Caco-2 (cell line): ENCODE data around the gene ASF1A. TPM values are rescaled to one million over a fixed set of nuclear protein-coding genes. Genes with fewer than 3 reads are reported as not detected.
A peak's percentile ranks its signal among the peaks of the same experiment; 100 is the strongest.

Experiments
- BruUV-seq: library from RNA; stranded (reverse); fragments of 400-500 nt; replicated peaks from 2 replicates; lab custom pipeline; 2021; lab: Mats Ljungman, UMichigan
- CTCF ChIA-PET: fragments of 300-600 bp; sonication (Branson Sonifier 250); formaldehyde crosslinking; loops from one replicate; lab custom pipeline; 2022; ENCODE audit warnings: antibody characterized with exemption; lab: Charles Lee
- POLR2A ChIA-PET: fragments of 300-600 bp; sonication (Branson Sonifier 250); formaldehyde crosslinking; loops from one replicate; lab custom pipeline; 2022; ENCODE audit warnings: antibody characterized with exemption; lab: Charles Lee
- DNase-seq, 2 experiments: peaks; one replicate each; pipeline versions ENCODE4 v3.0.0 to v3.0.0-alpha.2; 2020 to 2022
- H3K27me3 ChIP-seq: replicated peaks from 2 replicates; pipeline ENCODE4 v1.6.0; 2011; ENCODE audit warnings: low read length; ENCODE audit not compliant: control insufficient read depth, insufficient read depth
- H3K36me3 ChIP-seq: 2 replicates; pipeline ENCODE4 v1.5.1; 2011; ENCODE audit warnings: low read length; ENCODE audit not compliant: control insufficient read depth, insufficient read depth
- H3K4me1 ChIP-seq: fragments of 250-450 bp; sonication (Bioruptor Pico); 2 replicates; pipeline ENCODE4 v1.5.1; 2020; ENCODE audit warnings: mild to moderate bottlenecking
- H3K4me3 ChIP-seq: 2 replicates; pipeline ENCODE4 v1.5.1; 2011; ENCODE audit warnings: low read depth, mild to moderate bottlenecking, control low read depth, low read length
- H3K9me3 ChIP-seq: fragments of 250-450 bp; sonication (Bioruptor Pico); 2 replicates; pipeline ENCODE4 v1.5.1; 2020; ENCODE audit warnings: mild to moderate bottlenecking, moderate library complexity
- H3K27ac Mint-ChIP-seq: one replicate; pipeline ENCODE4 v1.8.0; 2022; ENCODE audit warnings: mixed read lengths; ENCODE audit not compliant: unreplicated experiment
- H3K27me3 Mint-ChIP-seq: one replicate; pipeline ENCODE4 v1.8.0; 2022; ENCODE audit warnings: mixed read lengths; ENCODE audit not compliant: insufficient read depth, unreplicated experiment
- H3K36me3 Mint-ChIP-seq: one replicate; pipeline ENCODE4 v1.8.0; 2022; ENCODE audit warnings: mild to moderate bottlenecking, mixed read lengths; ENCODE audit not compliant: insufficient read depth, unreplicated experiment
- H3K4me1 Mint-ChIP-seq: one replicate; pipeline ENCODE4 v1.8.0; 2022; ENCODE audit warnings: low read depth, mixed read lengths; ENCODE audit not compliant: unreplicated experiment
- H3K4me3 Mint-ChIP-seq: one replicate; pipeline ENCODE4 v1.8.0; 2022; ENCODE audit warnings: mild to moderate bottlenecking, moderate library complexity, mixed read lengths; ENCODE audit not compliant: unreplicated experiment
- H3K9me3 Mint-ChIP-seq: one replicate; pipeline ENCODE4 v1.8.0; 2022; ENCODE audit warnings: mixed read lengths; ENCODE audit not compliant: unreplicated experiment
- CTCF ChIP-seq, 2 experiments: fragments of 200-600 bp in 1 of 2; IDR thresholded peaks; 1 replicate in 1 of 2; 2 replicates in 1 of 2; pipeline versions ENCODE4 v1.5.1 to v1.8.0; 2011 to 2022; ENCODE audit warnings: antibody characterized with exemption in 1 of 2, control low read depth in 1 of 2, inconsistent platforms in 1 of 2, low read depth in 1 of 2, low read length in 1 of 2, mild to moderate bottlenecking in 1 of 2, moderate library complexity in 1 of 2; ENCODE audit not compliant: insufficient read depth in 1 of 2, severe bottlenecking in 1 of 2, unreplicated experiment in 1 of 2
- intact Hi-C: fragments of 100-400 bp; cut with micrococcal nuclease; formaldehyde crosslinking; loops from one replicate; pipeline ENCODE4 v1.10.0; 2022; ENCODE audit not compliant: unreplicated experiment
- total RNA-seq: library from RNA; stranded (reverse); gene quantifications from 2 replicates; pipeline ENCODE4 v1.2.3, GENCODE V29; 2022

Gene ASF1A
- total RNA-seq, 1 experiment from 2014 or later, result 21.9 TPM

DNA sequence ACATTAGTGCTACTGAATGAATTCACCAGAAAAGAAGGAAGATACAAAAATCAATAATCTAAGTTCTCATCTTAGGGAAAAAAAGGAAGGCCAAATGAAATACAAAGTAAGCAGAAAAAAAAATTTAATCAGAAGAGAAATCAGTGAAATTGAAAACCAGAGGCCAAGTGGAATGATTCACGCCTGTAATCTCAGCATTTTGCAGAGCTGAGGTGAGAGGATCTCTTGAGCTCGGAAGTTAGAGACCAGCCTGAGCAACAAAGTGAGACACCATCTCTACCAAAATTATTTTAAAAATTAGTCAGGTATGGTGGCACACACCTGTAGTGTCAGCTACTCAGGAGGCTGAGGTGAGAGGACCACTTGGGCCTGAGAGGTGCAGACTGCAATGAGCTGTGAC is 21.2 kb upstream of the ASF1A start:
- POLR2A ChIA-PET, result no interaction called here
- H3K36me3 Mint-ChIP-seq, result no peaks in the 10 kb centered on the region

GRCh38 chr6:118873239-118873638 is 20.7 kb upstream of the ASF1A start:
- H3K9me3 ChIP-seq, result no peaks in the 10 kb centered on the region
- Mint-ChIP-seq H3K4me1 (peaks cover 11% of the 10 kb centered on the region), H3K4me3 (no peak overlapping the region), H3K36me3 (no peaks in the 10 kb centered on the region), H3K27me3 (no peaks in the 10 kb centered on the region), H3K9me3 (peaks cover 12% of the 10 kb centered on the region), H3K27ac (no peak overlapping the region)
- BruUV-seq, result no TSS peak
- intact Hi-C loops, result no loop called here
- POLR2A ChIA-PET, result no interaction called here
- TF ChIP-seq CTCF (IDR thresholded peaks at IDR 0.05; ENCODE audit: insufficient read depth in 1 of 2, low read depth in 1 of 2, low read length in 1 of 2, severe bottlenecking in 1 of 2, unreplicated experiment in 1 of 2), result no peak
- H3K4me3 ChIP-seq, result no peak overlapping the region
- CTCF ChIA-PET, result no interaction called here
- DNase-seq, result no peak
- peaks cover 14% of the 10 kb centered on the region for H3K4me1 ChIP-seq
- H3K27me3 ChIP-seq, result no peaks in the 10 kb centered on the region
- no peaks in the 10 kb centered on the region for H3K36me3 ChIP-seq

More for the DNA sequence above, 21.2 kb upstream of the ASF1A start:
- no peak for DNase-seq
- intact Hi-C loops, result no loop called here
- Mint-ChIP-seq H3K27ac (no peak overlapping the region), H3K27me3 (no peaks in the 10 kb centered on the region), H3K9me3 (peaks cover 12% of the 10 kb centered on the region), H3K4me3 (no peak overlapping the region), H3K4me1 (peaks cover 11% of the 10 kb centered on the region)
- BruUV-seq, result no TSS peak
- Histone ChIP-seq H3K9me3 (no peaks in the 10 kb centered on the region), H3K4me1 (peaks cover 14% of the 10 kb centered on the region), H3K36me3 (no peaks in the 10 kb centered on the region), H3K4me3 (no peak overlapping the region), H3K27me3 (no peaks in the 10 kb centered on the region)
- CTCF ChIA-PET, result no interaction called here
- TF ChIP-seq CTCF (IDR thresholded peaks at IDR 0.05; ENCODE audit: insufficient read depth in 1 of 2, low read depth in 1 of 2, low read length in 1 of 2, severe bottlenecking in 1 of 2, unreplicated experiment in 1 of 2), result no peak

- ChIA-PET CTCF (no interaction called here), POLR2A (no interaction called here)
- no peaks in the 10 kb centered on the region for H3K27me3 ChIP-seq
- H3K9me3 ChIP-seq, result no peaks in the 10 kb centered on the region
- Mint-ChIP-seq H3K9me3 (no peaks in the 10 kb centered on the region), H3K27me3 (no peaks in the 10 kb centered on the region), H3K27ac (peak overlapping the region; percentile 3), H3K4me3 (no peak overlapping the region), H3K4me1 (peaks cover 11% of the 10 kb centered on the region), H3K36me3 (no peaks in the 10 kb centered on the region)
- H3K4me3 ChIP-seq, result no peak overlapping the region
- intact Hi-C loops, result no loop called here
- H3K36me3 ChIP-seq, result no peaks in the 10 kb centered on the region
- TF ChIP-seq CTCF (IDR thresholded peaks at IDR 0.05; ENCODE audit: insufficient read depth in 1 of 2, low read depth in 1 of 2, low read length in 1 of 2, severe bottlenecking in 1 of 2, unreplicated experiment in 1 of 2), result no peak
- no TSS peak for BruUV-seq
- no peak for DNase-seq
- peaks cover 14% of the 10 kb centered on the region for H3K4me1 ChIP-seq
These were observed 18.3 kb upstream of the ASF1A start for GRCh38 chr6:118875672-118876071.
